NT2/D1 (cell line): ENCODE measurements around the gene SORBS1.

Experiments
- DNase-seq: peaks from one replicate; pipeline ENCODE4 v3.0.0-alpha.2; 2011; ENCODE audit warnings: low read depth, low spot score
- H3K27me3 ChIP-seq: 2 replicates; pipeline ENCODE4 v1.6.0; 2011; ENCODE audit warnings: mild to moderate bottlenecking; ENCODE audit not compliant: insufficient read length, insufficient read depth
- H3K36me3 ChIP-seq: 2 replicates; pipeline ENCODE4 v1.6.1; 2011; ENCODE audit warnings: mild to moderate bottlenecking, low read length, mixed read lengths; ENCODE audit not compliant: insufficient read depth, insufficient read length
- H3K4me1 ChIP-seq: 2 replicates; pipeline ENCODE4 v1.5.1; 2011; ENCODE audit not compliant: insufficient read depth, insufficient read length
- H3K4me3 ChIP-seq: 2 replicates; pipeline ENCODE4 v1.5.1; 2011; ENCODE audit warnings: low read depth; ENCODE audit not compliant: insufficient read length
- H3K9ac ChIP-seq: 2 replicates; pipeline ENCODE4 v1.6.0; 2011; ENCODE audit warnings: low read depth; ENCODE audit not compliant: insufficient read length
- H3K9me3 ChIP-seq: 2 replicates; pipeline ENCODE4 v1.5.1; 2011; ENCODE audit warnings: mild to moderate bottlenecking, low read length; ENCODE audit not compliant: insufficient read depth
- SUZ12 ChIP-seq: IDR thresholded peaks from 2 replicates; pipeline ENCODE4 v1.6.1; 2011; ENCODE audit not compliant: insufficient read length, insufficient read depth; ENCODE audit errors: extremely low read depth
- YY1 ChIP-seq: IDR thresholded peaks from 2 replicates; pipeline ENCODE4 v1.6.1; 2011; ENCODE audit not compliant: insufficient read length, insufficient read depth
- ZNF274 ChIP-seq: IDR thresholded peaks from 2 replicates; pipeline ENCODE4 v1.6.1; 2011; ENCODE audit warnings: mild to moderate bottlenecking, low read depth, low read length

SORBS1 gene

GRCh38 chr10:95597788-95598187, 36.6 kb upstream of the SORBS1 start:
- H3K27me3 ChIP-seq: no peaks in the 10 kb centered on the region
- H3K36me3 ChIP-seq: no peaks in the 10 kb centered on the region
- no peak overlapping the region for H3K9ac ChIP-seq
- no peak overlapping the region for H3K4me3 ChIP-seq
- H3K9me3 ChIP-seq: no peaks in the 10 kb centered on the region
- no peak for TF ChIP-seq SUZ12
- TF ChIP-seq ZNF274: no peak
- TF ChIP-seq YY1: no peak
- no peak for DNase-seq
- no peaks in the 10 kb centered on the region for H3K4me1 ChIP-seq

- DNase-seq: no peak
- Histone ChIP-seq H3K27me3 (peaks cover 5% of the 10 kb centered on the region), H3K4me3 (no peak overlapping the region), H3K36me3 (no peaks in the 10 kb centered on the region), H3K9me3 (no peaks in the 10 kb centered on the region), H3K9ac (no peak overlapping the region), H3K4me1 (no peaks in the 10 kb centered on the region)
- TF ChIP-seq SUZ12: no peak
- no peak for TF ChIP-seq ZNF274
- no peak for TF ChIP-seq YY1
Measured at GRCh38 chr10:95588025-95588424, 26.9 kb upstream of the SORBS1 start.

GRCh38 chr10:95579835-95580535, 18.8 kb upstream of the SORBS1 start:
- Histone ChIP-seq H3K4me3 (no peak overlapping the region), H3K27me3 (peaks cover 4% of the 10 kb centered on the region), H3K4me1 (no peaks in the 10 kb centered on the region), H3K9me3 (no peaks in the 10 kb centered on the region), H3K36me3 (no peaks in the 10 kb centered on the region), H3K9ac (no peak overlapping the region)
- no peak for DNase-seq
- TF ChIP-seq ZNF274 (no peak), SUZ12 (no peak), YY1 (no peak)

- Histone ChIP-seq H3K9me3 (no peaks in the 10 kb centered on the region), H3K27me3 (peaks cover 4% of the 10 kb centered on the region), H3K4me3 (no peak overlapping the region), H3K9ac (no peak overlapping the region), H3K4me1 (no peaks in the 10 kb centered on the region), H3K36me3 (no peaks in the 10 kb centered on the region)
- DNase-seq: no peak
- TF ChIP-seq YY1 (no peak), SUZ12 (no peak), ZNF274 (no peak)
Measured at GRCh38 chr10:95579292-95579691, 18.1 kb upstream of the SORBS1 start.

- no peaks in the 10 kb centered on the region for H3K36me3 ChIP-seq
- H3K9ac ChIP-seq: no peak overlapping the region
- no peaks in the 10 kb centered on the region for H3K9me3 ChIP-seq
- no peaks in the 10 kb centered on the region for H3K4me1 ChIP-seq
- no peak for TF ChIP-seq ZNF274
- no peak for TF ChIP-seq YY1
- no peak for TF ChIP-seq SUZ12
- H3K27me3 ChIP-seq: peaks cover 4% of the 10 kb centered on the region
- H3K4me3 ChIP-seq: no peak overlapping the region
- no peak for DNase-seq
Measured at GRCh38 chr10:95578619-95579018, 17.4 kb upstream of the SORBS1 start.

GRCh38 chr10:95574649-95575365, 13.6 kb upstream of the SORBS1 start:
- Histone ChIP-seq H3K9me3 (no peaks in the 10 kb centered on the region), H3K4me3 (no peak overlapping the region), H3K4me1 (no peaks in the 10 kb centered on the region), H3K27me3 (no peaks in the 10 kb centered on the region), H3K9ac (no peak overlapping the region), H3K36me3 (no peaks in the 10 kb centered on the region)
- no peak for DNase-seq
- TF ChIP-seq SUZ12: no peak
- TF ChIP-seq ZNF274: no peak
- TF ChIP-seq YY1: no peak

- Histone ChIP-seq H3K27me3 (no peaks in the 10 kb centered on the region), H3K36me3 (no peaks in the 10 kb centered on the region), H3K4me1 (no peaks in the 10 kb centered on the region), H3K4me3 (no peak overlapping the region), H3K9me3 (no peaks in the 10 kb centered on the region), H3K9ac (no peak overlapping the region)
- TF ChIP-seq SUZ12: no peak
- TF ChIP-seq YY1: no peak
- TF ChIP-seq ZNF274: no peak
- no peak for DNase-seq
Measured at GRCh38 chr10:95573964-95574604, 12.9 kb upstream of the SORBS1 start.
